SIG-M5 treated with dmso at 0.1 percent for 504 hours (cell line): ENCODE results near the gene CCDC33.

Experiments used
- DNase-seq: peaks from one replicate; lab custom pipeline; 2025; ENCODE audit not compliant: unreplicated experiment; lab: John Stamatoyannopoulos, UW

The CCDC33 gene

GRCh38 chr15:74228723-74229081 is 7.4 kb upstream of the CCDC33 start:
- no peak for DNase-seq

GRCh38 chr15:74229686-74230085 is 6.4 kb upstream of the CCDC33 start:
- DNase-seq = no peak

- DNase-seq = no peak
These were observed 4.7 kb upstream of the CCDC33 start for GRCh38 chr15:74231475-74231874.

- no peak for DNase-seq
These were observed 2.8 kb upstream of the CCDC33 start for GRCh38 chr15:74233373-74233772.

- no peak for DNase-seq
These were observed 2.1 kb upstream of the CCDC33 start for GRCh38 chr15:74233851-74234597.

GRCh38 chr15:74234598-74234875 is 1.6 kb upstream of the CCDC33 start:
- no peak for DNase-seq

GRCh38 chr15:74239051-74239705 is 3.1 kb downstream of the CCDC33 start:
- no peak for DNase-seq

GRCh38 chr15:74240002-74240568 is 4.0 kb downstream of the CCDC33 start:
- peak; percentile 65 for DNase-seq

GRCh38 chr15:74240897-74241614 is 4.9 kb downstream of the CCDC33 start:
- DNase-seq = no peak

- no peak for DNase-seq
These were observed 6.5 kb downstream of the CCDC33 start for GRCh38 chr15:74242441-74243185.

- no peak for DNase-seq
These were observed 7.3 kb downstream of the CCDC33 start for GRCh38 chr15:74243431-74243830.

- no peak for DNase-seq
These were observed 8.8 kb downstream of the CCDC33 start for GRCh38 chr15:74244822-74245341.

GRCh38 chr15:74245342-74245931 is 9.3 kb downstream of the CCDC33 start:
- DNase-seq = peak; percentile 9

GRCh38 chr15:74250266-74250665 is 14.1 kb downstream of the CCDC33 start:
- no peak for DNase-seq

- no peak for DNase-seq
These were observed 15.1 kb downstream of the CCDC33 start for GRCh38 chr15:74251131-74251811.

- DNase-seq = no peak
These were observed 16.2 kb downstream of the CCDC33 start for GRCh38 chr15:74252291-74252690.

- DNase-seq = no peak
These were observed 16.6 kb downstream of the CCDC33 start for GRCh38 chr15:74252721-74253120.

- no peak for DNase-seq
These were observed 17.2 kb downstream of the CCDC33 start for GRCh38 chr15:74253211-74253921.

- no peak for DNase-seq
These were observed 21.0 kb downstream of the CCDC33 start for GRCh38 chr15:74257105-74257504.
